Mucosa of stomach (tissue), 1 donor: Measurements from ENCODE around the gene GABRD.

ENCODE experiments used
- H3K27me3 ChIP-seq: one replicate; pipeline ENCODE4 v1.7.0; 2013; ENCODE audit warnings: mild to moderate bottlenecking, low read length; ENCODE audit not compliant: control insufficient read depth, insufficient read depth
- H3K36me3 ChIP-seq: one replicate; pipeline ENCODE4 v1.7.0; 2013; ENCODE audit warnings: low read length; ENCODE audit not compliant: control insufficient read depth, insufficient read depth
- H3K4me1 ChIP-seq: one replicate; pipeline ENCODE4 v1.7.0; 2013; ENCODE audit warnings: mild to moderate bottlenecking, low read length; ENCODE audit not compliant: control insufficient read depth, insufficient read depth
- H3K4me3 ChIP-seq: one replicate; pipeline ENCODE4 v1.7.0; 2013; ENCODE audit warnings: low read length
- H3K9ac ChIP-seq: one replicate; pipeline ENCODE4 v1.7.0; 2013; ENCODE audit warnings: mild to moderate bottlenecking, low read length, moderate library complexity
- H3K9me3 ChIP-seq: one replicate; pipeline ENCODE4 v1.7.0; 2013; ENCODE audit warnings: mild to moderate bottlenecking, low read length, moderate library complexity; ENCODE audit not compliant: control insufficient read depth
- donor health status: Pancreatic carcinoma.

The GABRD gene

GRCh38 chr1:1988061-1988945 lies 30.8 kb upstream of the GABRD start:
- H3K9ac ChIP-seq = no peak overlapping the region
- H3K4me1 ChIP-seq = no peaks in the 10 kb centered on the region
- H3K4me3 ChIP-seq = no peak overlapping the region
- peaks cover 10% of the 10 kb centered on the region for H3K27me3 ChIP-seq
- no peaks in the 10 kb centered on the region for H3K36me3 ChIP-seq
- H3K9me3 ChIP-seq = no peaks in the 10 kb centered on the region

GRCh38 chr1:1989102-1989542 lies 30.0 kb upstream of the GABRD start:
- Histone ChIP-seq H3K4me3 (no peak overlapping the region), H3K27me3 (peaks cover 10% of the 10 kb centered on the region), H3K9ac (no peak overlapping the region), H3K4me1 (no peaks in the 10 kb centered on the region), H3K9me3 (no peaks in the 10 kb centered on the region), H3K36me3 (no peaks in the 10 kb centered on the region)

GRCh38 chr1:1989789-1990188 lies 29.4 kb upstream of the GABRD start:
- Histone ChIP-seq H3K9ac (no peak overlapping the region), H3K4me3 (no peak overlapping the region), H3K36me3 (no peaks in the 10 kb centered on the region), H3K4me1 (no peaks in the 10 kb centered on the region), H3K27me3 (peaks cover 14% of the 10 kb centered on the region), H3K9me3 (no peaks in the 10 kb centered on the region)

DNA sequence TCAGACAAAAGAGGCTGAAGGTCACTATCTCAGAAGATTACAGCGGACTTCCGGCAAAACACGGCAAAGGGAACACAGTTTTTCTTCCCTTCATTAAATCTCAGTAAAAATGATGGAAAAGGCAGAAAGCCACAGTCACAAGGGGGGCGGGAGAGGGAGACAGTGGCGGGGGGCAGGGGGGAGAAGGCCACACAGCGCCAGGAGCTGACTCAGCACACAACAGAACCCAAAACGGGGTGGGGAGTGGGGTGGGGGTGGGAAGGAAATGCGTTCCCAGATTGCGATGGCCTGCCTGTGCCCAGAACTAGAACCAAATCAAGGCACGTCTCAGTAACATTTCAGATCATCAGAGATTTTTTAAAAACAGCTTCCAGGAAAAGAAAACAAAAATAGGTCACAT lies 28.9 kb upstream of the GABRD start:
- no peaks in the 10 kb centered on the region for H3K9me3 ChIP-seq
- no peak overlapping the region for H3K4me3 ChIP-seq
- H3K36me3 ChIP-seq = no peaks in the 10 kb centered on the region
- H3K9ac ChIP-seq = no peak overlapping the region
- H3K4me1 ChIP-seq = no peaks in the 10 kb centered on the region
- H3K27me3 ChIP-seq = peaks cover 15% of the 10 kb centered on the region

DNA sequence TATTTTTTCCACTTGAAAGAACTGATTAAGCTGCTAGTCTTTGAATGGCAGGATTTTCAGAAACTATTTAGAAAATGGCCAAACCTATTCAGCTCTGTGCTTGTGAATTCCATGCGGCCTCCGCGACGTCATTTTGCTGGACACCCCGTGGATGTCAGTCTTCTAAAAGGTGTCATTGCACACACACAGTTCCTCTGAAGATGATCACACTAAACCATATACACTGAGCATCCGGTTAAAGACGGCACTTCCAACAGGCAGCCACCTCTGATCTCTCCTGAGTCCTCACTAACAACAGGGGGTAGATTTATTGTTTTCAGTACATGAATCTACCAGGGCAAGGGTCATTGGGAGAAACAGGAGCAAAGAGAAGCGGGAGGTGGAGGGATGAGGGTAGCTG lies 24.6 kb upstream of the GABRD start:
- peaks cover 8% of the 10 kb centered on the region for H3K27me3 ChIP-seq
- H3K4me3 ChIP-seq = no peak overlapping the region
- H3K4me1 ChIP-seq = no peaks in the 10 kb centered on the region
- no peaks in the 10 kb centered on the region for H3K9me3 ChIP-seq
- H3K9ac ChIP-seq = no peak overlapping the region
- no peaks in the 10 kb centered on the region for H3K36me3 ChIP-seq

- no peak overlapping the region for H3K4me3 ChIP-seq
- no peak overlapping the region for H3K9ac ChIP-seq
- H3K9me3 ChIP-seq = no peaks in the 10 kb centered on the region
- H3K4me1 ChIP-seq = no peaks in the 10 kb centered on the region
- H3K27me3 ChIP-seq = peaks cover 8% of the 10 kb centered on the region
- no peaks in the 10 kb centered on the region for H3K36me3 ChIP-seq
Observed at GRCh38 chr1:1996207-1996651, 22.9 kb upstream of the GABRD start.

- H3K4me3 ChIP-seq = no peak overlapping the region
- no peak overlapping the region for H3K9ac ChIP-seq
- H3K36me3 ChIP-seq = no peaks in the 10 kb centered on the region
- H3K9me3 ChIP-seq = no peaks in the 10 kb centered on the region
- peaks cover 8% of the 10 kb centered on the region for H3K27me3 ChIP-seq
- H3K4me1 ChIP-seq = no peaks in the 10 kb centered on the region
Observed at GRCh38 chr1:1997576-1997975, 21.6 kb upstream of the GABRD start.

DNA sequence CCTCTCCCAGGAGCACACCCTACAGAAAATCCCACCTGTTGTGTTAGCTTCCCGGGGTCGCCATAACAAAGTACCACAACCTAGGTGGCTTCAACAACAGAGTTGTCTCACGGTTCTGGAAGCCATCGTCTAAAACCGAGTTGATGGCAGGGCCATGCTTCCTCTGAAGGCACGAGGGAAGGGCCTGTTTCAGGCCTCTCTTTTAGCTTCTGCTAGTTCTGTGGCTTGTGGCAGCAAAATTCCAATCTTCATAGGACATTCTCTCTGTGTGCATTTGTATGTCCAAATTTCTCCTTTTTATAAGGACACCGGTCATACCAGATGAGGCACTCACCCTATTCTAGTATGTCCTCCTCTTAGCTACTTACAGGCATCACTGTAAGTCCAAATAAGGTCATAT lies 18.7 kb upstream of the GABRD start:
- no peaks in the 10 kb centered on the region for H3K4me1 ChIP-seq
- no peak overlapping the region for H3K9ac ChIP-seq
- no peak overlapping the region for H3K4me3 ChIP-seq
- no peaks in the 10 kb centered on the region for H3K9me3 ChIP-seq
- H3K27me3 ChIP-seq = peaks cover 20% of the 10 kb centered on the region
- no peaks in the 10 kb centered on the region for H3K36me3 ChIP-seq

GRCh38 chr1:2000850-2001249 lies 18.3 kb upstream of the GABRD start:
- H3K4me3 ChIP-seq = no peak overlapping the region
- H3K9ac ChIP-seq = no peak overlapping the region
- no peaks in the 10 kb centered on the region for H3K4me1 ChIP-seq
- H3K9me3 ChIP-seq = no peaks in the 10 kb centered on the region
- H3K27me3 ChIP-seq = peaks cover 21% of the 10 kb centered on the region
- H3K36me3 ChIP-seq = no peaks in the 10 kb centered on the region

DNA sequence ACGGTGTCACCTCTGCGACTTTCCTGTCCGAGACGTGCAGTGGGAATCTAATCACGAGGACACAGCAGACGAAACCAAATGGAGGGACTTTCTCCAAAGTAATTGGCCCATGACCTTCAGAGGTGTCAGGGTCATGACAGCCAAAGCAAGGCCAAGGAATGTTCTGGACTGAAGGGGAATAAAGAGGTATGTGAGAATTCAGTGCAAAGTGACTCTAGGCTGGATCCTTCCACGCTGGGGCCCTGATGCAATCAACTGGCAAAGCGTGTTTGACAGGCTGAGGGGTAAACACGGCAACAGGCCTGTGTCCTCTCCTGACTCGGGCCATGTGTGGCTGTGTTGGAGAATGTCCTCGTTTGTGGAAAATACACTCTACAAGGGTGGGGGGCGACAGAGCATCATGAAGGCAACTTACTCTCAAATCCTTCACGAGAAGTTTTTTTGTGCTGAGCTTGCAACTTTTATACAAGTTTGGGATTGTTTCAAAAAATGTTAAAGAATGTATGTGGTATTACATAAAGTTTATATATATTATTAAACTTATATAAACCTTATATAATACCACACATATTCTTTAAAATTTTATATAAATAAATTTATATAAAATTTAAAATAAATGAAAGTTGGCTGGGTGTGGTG lies 17.3 kb upstream of the GABRD start:
- Histone ChIP-seq H3K4me1 (no peaks in the 10 kb centered on the region), H3K9me3 (no peaks in the 10 kb centered on the region), H3K36me3 (no peaks in the 10 kb centered on the region), H3K4me3 (no peak overlapping the region), H3K9ac (no peak overlapping the region), H3K27me3 (peaks cover 20% of the 10 kb centered on the region)

GRCh38 chr1:2003541-2004131 lies 15.5 kb upstream of the GABRD start, which contains the start of gene CFAP74:
CFAP74 (minus strand) TSS chr1:2003786; CDS start chr1:1990956, 12,830 bp downstream.
- Histone ChIP-seq H3K9me3 (no peaks in the 10 kb centered on the region), H3K9ac (no peak within 1 kb of the TSS), H3K27me3 (peaks cover 20% of the 10 kb centered on the region), H3K4me1 (no peaks in the 10 kb centered on the region), H3K4me3 (no peak within 1 kb of the TSS), H3K36me3 (no peaks in the 10 kb centered on the region)

- no peaks in the 10 kb centered on the region for H3K4me1 ChIP-seq
- H3K27me3 ChIP-seq = peaks cover 20% of the 10 kb centered on the region
- no peaks in the 10 kb centered on the region for H3K36me3 ChIP-seq
- H3K4me3 ChIP-seq = no peak overlapping the region
- H3K9ac ChIP-seq = no peak overlapping the region
- H3K9me3 ChIP-seq = no peaks in the 10 kb centered on the region
Observed at GRCh38 chr1:2004856-2005255, 14.3 kb upstream of the GABRD start.
